Right atrium auricular region (tissue), 2 donors: Measurements from ENCODE around the gene GADL1. TPM values are rescaled to one million over a fixed set of nuclear protein-coding genes. Genes with fewer than 3 reads are reported as not detected.

Experiments used
- DNase-seq: peaks from one replicate; pipeline ENCODE4 v3.0.0-alpha.2; 2019; ENCODE audit warnings: low spot score
- H3K27ac ChIP-seq, 2 donors: fragments of 200-600 bp; sonication (generic); 1 replicate in 1 of 2; 2 replicates in 1 of 2; pipeline ENCODE4 v1.5.1; 2016 to 2019
- H3K27me3 ChIP-seq, 2 donors: fragments of 200-600 bp; sonication (generic); one replicate each; pipeline versions ENCODE4 v1.5.1 to v1.6.0; 2017 to 2019
- H3K36me3 ChIP-seq: fragments of 200-600 bp; sonication (generic); one replicate; pipeline ENCODE4 v1.5.1; 2016
- H3K4me1 ChIP-seq, 2 donors: fragments of 200-600 bp; sonication (generic); one replicate each; pipeline versions ENCODE4 v1.5.1 to v1.6.0; 2017 to 2019
- H3K4me3 ChIP-seq, 2 donors: fragments of 200-600 bp; sonication (generic); 1 replicate in 1 of 2; 2 replicates in 1 of 2; pipeline ENCODE4 v1.5.1; 2017 to 2019; ENCODE audit warnings: mild to moderate bottlenecking in 1 of 2, moderate library complexity in 1 of 2
- H3K9me3 ChIP-seq, 2 donors: fragments of 200-600 bp; sonication (generic); one replicate each; pipeline ENCODE4 v1.5.1; 2019
- total RNA-seq, 2 donors: library from RNA; depleted of rRNA; stranded (reverse); fragments of >200 nt; gene quantifications; one replicate each; pipeline ENCODE4 v1.1.0, GENCODE V29; 2016
- TF ChIP-seq, protein P1 (sequence below), 2 donors: fragments of 200-600 bp; sonication (generic); IDR thresholded peaks; one replicate each; pipeline ENCODE4 v1.5.1; 2019; ENCODE audit warnings: antibody characterized with exemption in 2 of 2

GADL1 gene
- total RNA-seq, 2 donors from 2014 or later, result not detected

GRCh38 chr3:30934208-30934550 lies 39.7 kb upstream of the GADL1 start:
- Histone ChIP-seq H3K4me3 (no peak overlapping the region), H3K27me3 (no peaks in the 10 kb centered on the region), H3K4me1 (no peaks in the 10 kb centered on the region), H3K36me3 (no peaks in the 10 kb centered on the region), H3K9me3 (no peaks in the 10 kb centered on the region), H3K27ac (no peak overlapping the region)
- no peak for DNase-seq
- TF ChIP-seq, protein P1, sequence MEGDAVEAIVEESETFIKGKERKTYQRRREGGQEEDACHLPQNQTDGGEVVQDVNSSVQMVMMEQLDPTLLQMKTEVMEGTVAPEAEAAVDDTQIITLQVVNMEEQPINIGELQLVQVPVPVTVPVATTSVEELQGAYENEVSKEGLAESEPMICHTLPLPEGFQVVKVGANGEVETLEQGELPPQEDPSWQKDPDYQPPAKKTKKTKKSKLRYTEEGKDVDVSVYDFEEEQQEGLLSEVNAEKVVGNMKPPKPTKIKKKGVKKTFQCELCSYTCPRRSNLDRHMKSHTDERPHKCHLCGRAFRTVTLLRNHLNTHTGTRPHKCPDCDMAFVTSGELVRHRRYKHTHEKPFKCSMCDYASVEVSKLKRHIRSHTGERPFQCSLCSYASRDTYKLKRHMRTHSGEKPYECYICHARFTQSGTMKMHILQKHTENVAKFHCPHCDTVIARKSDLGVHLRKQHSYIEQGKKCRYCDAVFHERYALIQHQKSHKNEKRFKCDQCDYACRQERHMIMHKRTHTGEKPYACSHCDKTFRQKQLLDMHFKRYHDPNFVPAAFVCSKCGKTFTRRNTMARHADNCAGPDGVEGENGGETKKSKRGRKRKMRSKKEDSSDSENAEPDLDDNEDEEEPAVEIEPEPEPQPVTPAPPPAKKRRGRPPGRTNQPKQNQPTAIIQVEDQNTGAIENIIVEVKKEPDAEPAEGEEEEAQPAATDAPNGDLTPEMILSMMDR (IDR thresholded peaks at IDR 0.05), result peak in 1 of 2 donors; percentile 65

DNA sequence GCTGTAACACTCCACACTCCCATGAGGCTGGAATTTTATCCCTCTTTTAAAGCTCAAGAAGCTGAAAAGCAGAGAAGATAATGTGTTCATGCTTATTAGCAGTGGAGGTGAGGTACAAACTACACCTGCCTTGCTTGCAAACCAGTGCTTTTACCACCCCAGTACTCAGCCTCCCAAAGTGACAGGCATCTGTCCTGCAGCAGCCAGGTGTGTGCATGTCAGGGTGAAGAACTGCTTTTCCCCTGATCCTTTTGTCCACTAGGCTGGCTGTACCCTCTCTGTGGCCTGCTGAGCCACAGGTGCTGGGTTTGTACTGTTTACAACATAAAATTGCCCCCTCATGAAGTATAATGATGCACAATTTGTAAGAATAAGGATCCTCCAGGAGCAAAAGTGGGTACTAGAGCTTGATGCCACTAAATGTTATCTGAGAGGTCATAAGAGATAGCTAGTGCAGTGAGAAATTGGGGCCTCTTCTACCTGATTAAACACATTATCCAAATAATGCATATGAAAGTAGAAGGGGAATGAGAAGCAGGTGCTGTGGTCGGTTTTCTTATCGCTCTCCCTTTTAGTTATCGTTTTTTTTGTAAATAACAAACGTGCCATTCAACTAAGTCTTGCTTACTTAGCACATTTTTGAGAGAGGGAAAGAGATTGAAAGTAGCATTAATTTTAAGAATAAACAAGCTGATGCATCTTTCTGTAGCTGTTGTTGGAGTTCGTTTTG lies 39.2 kb upstream of the GADL1 start:
- H3K36me3 ChIP-seq, result no peaks in the 10 kb centered on the region
- H3K4me1 ChIP-seq, result no peaks in the 10 kb centered on the region
- H3K27me3 ChIP-seq, result no peaks in the 10 kb centered on the region
- no peaks in the 10 kb centered on the region for H3K9me3 ChIP-seq
- H3K4me3 ChIP-seq, result no peak overlapping the region
- TF ChIP-seq, protein P1 (IDR thresholded peaks at IDR 0.05), result no peak
- H3K27ac ChIP-seq, result no peak overlapping the region
- DNase-seq, result no peak

DNA sequence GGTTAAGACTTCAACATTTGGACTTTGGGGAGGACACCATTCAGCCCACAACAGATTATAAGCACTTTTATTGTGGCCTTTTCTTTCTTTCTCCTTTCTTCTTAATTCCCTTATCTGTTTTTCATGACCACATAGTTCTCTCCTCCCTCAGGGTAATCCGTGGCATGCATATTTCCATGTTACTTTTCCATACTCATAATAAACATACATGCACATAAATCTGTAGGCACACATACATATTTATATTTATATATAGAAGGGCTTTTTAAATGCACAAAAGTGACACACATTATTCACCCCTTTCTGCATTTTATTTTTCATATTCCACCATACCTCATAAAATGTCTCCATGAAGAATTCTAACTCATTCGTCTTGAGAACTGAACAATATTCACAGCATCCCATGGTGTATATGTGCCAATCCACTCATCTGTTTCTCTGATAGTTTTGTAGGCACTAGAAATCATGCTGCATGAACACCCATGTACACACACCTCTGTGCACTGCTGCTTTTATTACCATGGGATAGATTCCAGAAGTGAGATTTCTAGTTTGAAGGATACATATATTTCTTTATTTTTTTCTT lies 38.1 kb upstream of the GADL1 start:
- TF ChIP-seq, protein P1 (IDR thresholded peaks at IDR 0.05), result no peak
- Histone ChIP-seq H3K27me3 (no peaks in the 10 kb centered on the region), H3K27ac (no peak overlapping the region), H3K36me3 (no peaks in the 10 kb centered on the region), H3K4me3 (no peak overlapping the region), H3K4me1 (no peaks in the 10 kb centered on the region), H3K9me3 (no peaks in the 10 kb centered on the region)
- no peak for DNase-seq

GRCh38 chr3:30924763-30925162 lies 30.3 kb upstream of the GADL1 start:
- H3K27ac ChIP-seq, result no peak overlapping the region
- TF ChIP-seq, protein P1 (IDR thresholded peaks at IDR 0.05), result no peak

DNA sequence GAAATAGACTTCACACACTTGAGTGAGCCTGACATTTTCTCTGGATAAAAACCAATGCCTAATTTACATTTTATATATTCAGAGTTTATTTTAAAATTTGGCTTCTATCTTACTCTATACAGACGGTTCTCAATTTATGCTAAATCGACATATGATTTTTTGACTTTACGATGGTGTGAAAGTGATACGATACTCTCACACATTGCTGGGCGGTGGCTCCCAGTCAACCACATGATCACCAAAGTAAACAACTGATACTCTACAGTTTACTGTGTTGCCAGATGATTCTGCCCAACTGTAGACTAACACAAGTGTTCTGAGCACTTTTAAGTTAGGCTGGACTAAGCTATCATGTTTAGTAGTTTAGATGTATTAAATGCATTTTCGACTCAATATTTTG lies 25.1 kb upstream of the GADL1 start:
- TF ChIP-seq, protein P1 (IDR thresholded peaks at IDR 0.05), result no peak
- DNase-seq, result no peak
- H3K27me3 ChIP-seq, result no peaks in the 10 kb centered on the region
- no peak overlapping the region for H3K27ac ChIP-seq
- no peaks in the 10 kb centered on the region for H3K4me1 ChIP-seq
- H3K36me3 ChIP-seq, result no peaks in the 10 kb centered on the region
- H3K4me3 ChIP-seq, result no peak overlapping the region
- no peaks in the 10 kb centered on the region for H3K9me3 ChIP-seq

More at GRCh38 chr3:30924763-30925162, 30.3 kb upstream of the GADL1 start:
- DNase-seq, result no peak
- no peaks in the 10 kb centered on the region for H3K9me3 ChIP-seq
- H3K36me3 ChIP-seq, result no peaks in the 10 kb centered on the region
- H3K27me3 ChIP-seq, result no peaks in the 10 kb centered on the region
- H3K4me1 ChIP-seq, result no peaks in the 10 kb centered on the region
- no peak overlapping the region for H3K4me3 ChIP-seq
